IMR-90 (cell line): ENCODE measurements around the gene MARCHF9. TPM values are rescaled to one million over a fixed set of nuclear protein-coding genes. Genes with fewer than 3 reads are reported as not detected.

Experiments used
- ATAC-seq: fragments of 200-7000 bp; cut with Tn5 transposase; 2 replicates; pipeline ENCODE4 v1.9.1; 2020; ENCODE audit warnings: low read depth, mild to moderate bottlenecking, moderate library complexity
- BruUV-seq: library from RNA; stranded (reverse); fragments of 400-500 nt; replicated peaks from 2 replicates; lab custom pipeline; 2021; lab: Mats Ljungman, UMichigan
- CTCF ChIA-PET: fragments of 300-600 bp; formaldehyde crosslinking; extraction: SDS; loops from one replicate; lab custom pipeline; 2021; ENCODE audit warnings: antibody characterized with exemption; lab: Yijun Ruan, JAX
- POLR2A ChIA-PET: fragments of 300-600 bp; sonication (Branson Sonifier 250); formaldehyde crosslinking; loops from one replicate; lab custom pipeline; 2022; ENCODE audit warnings: antibody characterized with exemption; ENCODE audit not compliant: unreplicated experiment; lab: Charles Lee
- DNase-seq: peaks from one replicate; pipeline ENCODE4 v3.0.0; 2013
- H2AFZ ChIP-seq: replicated peaks from 2 replicates; pipeline ENCODE3; 2013; ENCODE audit warnings: low read length, mild to moderate bottlenecking; ENCODE audit not compliant: poor library complexity
- H2AK5ac ChIP-seq: 2 replicates; pipeline ENCODE4 v1.6.1; 2013; ENCODE audit warnings: low read depth, low read length, inconsistent platforms
- H2AK9ac ChIP-seq: replicated peaks from 2 replicates; pipeline ENCODE3; 2013; ENCODE audit warnings: mild to moderate bottlenecking, low read depth, low read length, moderate library complexity; ENCODE audit not compliant: poor library complexity
- H2BK120ac ChIP-seq: 2 replicates; pipeline ENCODE4 v1.6.1; 2013; ENCODE audit warnings: low read depth, low read length, inconsistent platforms
- H2BK15ac ChIP-seq: 3 replicates; pipeline ENCODE4 v1.6.1; 2013; ENCODE audit warnings: low read depth, low read length, inconsistent platforms
- H2BK20ac ChIP-seq: 2 replicates; pipeline ENCODE4 v1.6.1; 2013; ENCODE audit warnings: low read depth, mild to moderate bottlenecking, inconsistent platforms, low read length, moderate library complexity
- H2BK5ac ChIP-seq: 2 replicates; pipeline ENCODE4 v1.6.1; 2013; ENCODE audit warnings: mild to moderate bottlenecking, low read depth, low read length, inconsistent platforms; ENCODE audit not compliant: poor library complexity, severe bottlenecking
- H3K14ac ChIP-seq: replicated peaks from 2 replicates; pipeline ENCODE4 v1.6.1; 2013; ENCODE audit warnings: low read depth, low read length, inconsistent platforms
- H3K18ac ChIP-seq: 2 replicates; pipeline ENCODE4 v1.6.1; 2013; ENCODE audit warnings: low read depth, low read length, control low read depth
- H3K23ac ChIP-seq: 2 replicates; pipeline ENCODE4 v1.6.1; 2013; ENCODE audit warnings: low read depth, low read length, inconsistent platforms
- H3K27ac ChIP-seq: 2 replicates; pipeline ENCODE4 v1.5.1; 2013; ENCODE audit warnings: mild to moderate bottlenecking, control low read depth, low read length; ENCODE audit not compliant: insufficient read depth
- H3K27me3 ChIP-seq: 2 replicates; pipeline ENCODE4 v1.6.1; 2013; ENCODE audit warnings: low read length; ENCODE audit not compliant: control insufficient read depth, insufficient read depth
- H3K36me3 ChIP-seq: 2 replicates; pipeline ENCODE4 v1.6.1; 2013; ENCODE audit warnings: low read length, mixed read lengths; ENCODE audit not compliant: control insufficient read depth, insufficient read depth
- H3K4ac ChIP-seq: 2 replicates; pipeline ENCODE4 v1.6.1; 2013; ENCODE audit warnings: low read depth, low read length, inconsistent platforms
- H3K4me1 ChIP-seq: 2 replicates; pipeline ENCODE4 v1.6.1; 2013; ENCODE audit warnings: low read length, mixed read lengths; ENCODE audit not compliant: control insufficient read depth, insufficient read depth
- H3K4me2 ChIP-seq: 2 replicates; pipeline ENCODE4 v1.6.1; 2013; ENCODE audit warnings: low read depth, mild to moderate bottlenecking, control low read depth, low read length, moderate library complexity
- H3K4me3 ChIP-seq: 2 replicates; pipeline ENCODE4 v1.5.1; 2013; ENCODE audit warnings: low read depth, mild to moderate bottlenecking, control low read depth, low read length, moderate library complexity; ENCODE audit not compliant: insufficient read depth
- H3K56ac ChIP-seq: 2 replicates; pipeline ENCODE4 v1.6.1; 2013; ENCODE audit warnings: low read length, inconsistent platforms; ENCODE audit not compliant: insufficient read depth; ENCODE audit errors: extremely low read depth
- H3K79me1 ChIP-seq, 2 experiments: 2 replicates each; pipeline ENCODE4 v1.6.1; 2013; ENCODE audit warnings: low read length in 2 of 2, inconsistent platforms in 1 of 2, low read depth in 1 of 2
- H3K9ac ChIP-seq: 2 replicates; pipeline ENCODE4 v1.6.1; 2013; ENCODE audit warnings: low read depth, low read length, control low read depth
- H3K9me1 ChIP-seq: 2 replicates; pipeline ENCODE4 v1.6.1; 2013; ENCODE audit warnings: low read length, inconsistent platforms; ENCODE audit not compliant: insufficient read depth
- H3K9me3 ChIP-seq: 2 replicates; pipeline ENCODE4 v1.6.1; 2013; ENCODE audit warnings: low read length; ENCODE audit not compliant: control insufficient read depth, insufficient read depth
- H4K20me1 ChIP-seq: 2 replicates; pipeline ENCODE4 v1.6.1; 2013; ENCODE audit warnings: low read length, inconsistent platforms; ENCODE audit not compliant: insufficient read depth
- H4K5ac ChIP-seq: 2 replicates; pipeline ENCODE4 v1.6.1; 2013; ENCODE audit warnings: mild to moderate bottlenecking, low read depth, low read length, control low read depth
- H4K8ac ChIP-seq, 2 experiments: 2 replicates each; pipeline ENCODE4 v1.6.1; 2013; ENCODE audit warnings: low read depth in 2 of 2, low read length in 2 of 2, control low read depth in 1 of 2, inconsistent platforms in 1 of 2
- H4K91ac ChIP-seq: 2 replicates; pipeline ENCODE4 v1.6.1; 2013; ENCODE audit warnings: low read depth, low read length, inconsistent platforms; ENCODE audit not compliant: insufficient read depth
- CTCF ChIP-seq: conservative IDR thresholded peaks from 2 replicates; pipeline ENCODE4 v1.5.1; 2012; ENCODE audit warnings: mild to moderate bottlenecking, low read depth, low read length, improper control_type of control experiment
- ELK1 ChIP-seq: fragments of 150-350 bp; IDR thresholded peaks from 2 replicates; pipeline ENCODE4 v1.6.1; 2016; ENCODE audit warnings: low read depth, mild to moderate bottlenecking, low read length, moderate library complexity, borderline replicate concordance
- MAZ ChIP-seq: IDR thresholded peaks from 2 replicates; pipeline ENCODE4 v1.6.1; 2012; ENCODE audit warnings: low read depth, mild to moderate bottlenecking, low read length, improper control_type of control experiment, moderate library complexity, borderline replicate concordance
- MXI1 ChIP-seq: IDR thresholded peaks from 2 replicates; pipeline ENCODE4 v1.6.1; 2012; ENCODE audit warnings: low read depth, mild to moderate bottlenecking, low read length, moderate library complexity, borderline replicate concordance
- NFE2L2 ChIP-seq: fragments of 150-350 bp; IDR thresholded peaks from 2 replicates; pipeline ENCODE4 v1.6.1; 2016; ENCODE audit warnings: low read depth, mild to moderate bottlenecking, low read length
- POLR2A ChIP-seq: IDR thresholded peaks from 2 replicates; pipeline ENCODE4 v1.6.1; 2012; ENCODE audit warnings: mild to moderate bottlenecking, low read depth, low read length
- RFX5 ChIP-seq: IDR thresholded peaks from 2 replicates; pipeline ENCODE4 v1.8.0; 2012; ENCODE audit warnings: low read depth, mild to moderate bottlenecking, low read length, moderate library complexity
- USF2 ChIP-seq: fragments of 150-350 bp; IDR thresholded peaks from 2 replicates; pipeline ENCODE4 v1.6.1; 2017; ENCODE audit warnings: mild to moderate bottlenecking, antibody characterized with exemption, low read length, low read depth
- WGBS, 2 experiments: methylation state at CpG; one replicate each; pipeline versions ENCODE4 v1.1.5 to v1.1.7; 2013; ENCODE audit warnings: missing lambda C conversion rate in 2 of 2; ENCODE audit not compliant: insufficient read length in 1 of 2; ENCODE audit errors: extremely low coverage in 2 of 2; 5-methylcytosine and 5-hydroxymethylcytosine counted together
- dilution Hi-C: fragments of 300-500 bp; cut with HindIII; formaldehyde crosslinking; loops from one replicate; pipeline ENCODE4 v1.14.3; 2018; ENCODE audit warnings: low sequenced_read_pairs; ENCODE audit not compliant: unreplicated experiment
- in situ Hi-C: fragments of 300-500 bp; cut with MboI; formaldehyde crosslinking; loops from 3 replicates; pipeline ENCODE4 v1.14.3; 2019; ENCODE audit warnings: low sequenced_read_pairs, inconsistent platforms, mixed read lengths
- intact Hi-C: fragments of 100-400 bp; cut with micrococcal nuclease; formaldehyde crosslinking; loops from 2 replicates; pipeline ENCODE4 v1.10.0; 2022
- polyA plus RNA-seq, 3 experiments: library from polyadenylated mRNA; depleted of rRNA; stranded (reverse); fragments of >200 nt; gene quantifications; 2 replicates each; pipeline ENCODE4 v1.2.3, GENCODE V29; 2012; ENCODE audit warnings: low replicate concordance in 1 of 3
- total RNA-seq: library from RNA; depleted of rRNA; stranded (reverse); fragments of >200 nt; gene quantifications from 2 replicates; pipeline ENCODE4 v1.2.3, GENCODE V29; 2012

MARCHF9 gene
- total and polyA plus RNA-seq, 2 of the 4 experiments (the other 2 are of a cell fraction): 1.1 to 5.4 TPM

- no peak overlapping the region for H4K91ac ChIP-seq
- POLR2A ChIA-PET: no interaction called here
- no peak for ATAC-seq
Observed at GRCh38 chr12:57807285-57807684, 52.4 kb downstream of the MARCHF9 start.

More at GRCh38 chr12:57807285-57807684, 52.4 kb downstream of the MARCHF9 start:
- Histone ChIP-seq H3K23ac (no peak overlapping the region), H3K18ac (no peak overlapping the region), H3K9me3 (no peaks in the 10 kb centered on the region), H2AK9ac (no peak overlapping the region), H2AFZ (no peak overlapping the region), H3K79me1 (no peaks in the 10 kb centered on the region), H2BK5ac (no peak overlapping the region), H3K4me3 (no peak overlapping the region), H3K9me1 (peaks cover 7% of the 10 kb centered on the region; the same call in 1 of the 2 replicates), H2BK20ac (no peak overlapping the region), H3K56ac (no peak overlapping the region), H3K4ac (no peak overlapping the region), H2BK15ac (no peak overlapping the region), H2AK5ac (no peak overlapping the region), H3K27ac (no peak overlapping the region), H4K5ac (no peak overlapping the region), H4K8ac (no peak overlapping the region), H3K27me3 (no peaks in the 10 kb centered on the region), H3K36me3 (peaks cover 47% of the 10 kb centered on the region), H3K4me1 (peaks cover 3% of the 10 kb centered on the region; the same call in 1 of the 2 replicates), H3K14ac (no peak overlapping the region), H3K4me2 (no peak overlapping the region), H3K9ac (no peak overlapping the region), H2BK120ac (no peak overlapping the region), H4K20me1 (no peaks in the 10 kb centered on the region)
- CTCF ChIA-PET: no interaction called here
- 50% methylated on average over 1 of the region's 9 CpGs; no CpG with 5 or more reads in 1 of the 2 experiments for WGBS, 2 experiments
- DNase-seq: no peak
- in situ Hi-C loops: no loop called here
- dilution Hi-C loops: no loop called here
- no peak for TF ChIP-seq POLR2A
- no peak for TF ChIP-seq ELK1
- no peak for TF ChIP-seq MXI1
- no peak for TF ChIP-seq USF2
- TF ChIP-seq NFE2L2: no peak
- no peak for TF ChIP-seq RFX5
- TF ChIP-seq CTCF: no peak
- no peak for TF ChIP-seq MAZ
- no TSS peak for BruUV-seq
- intact Hi-C loops: no loop called here
